ENCODE measurements around the gene APPL1. TPM values are rescaled to one million over a fixed set of nuclear protein-coding genes. Genes with fewer than 3 reads are reported as not detected.
A peak's percentile ranks its signal among the peaks of the same experiment; 100 is the strongest.

Gene APPL1, protein sequence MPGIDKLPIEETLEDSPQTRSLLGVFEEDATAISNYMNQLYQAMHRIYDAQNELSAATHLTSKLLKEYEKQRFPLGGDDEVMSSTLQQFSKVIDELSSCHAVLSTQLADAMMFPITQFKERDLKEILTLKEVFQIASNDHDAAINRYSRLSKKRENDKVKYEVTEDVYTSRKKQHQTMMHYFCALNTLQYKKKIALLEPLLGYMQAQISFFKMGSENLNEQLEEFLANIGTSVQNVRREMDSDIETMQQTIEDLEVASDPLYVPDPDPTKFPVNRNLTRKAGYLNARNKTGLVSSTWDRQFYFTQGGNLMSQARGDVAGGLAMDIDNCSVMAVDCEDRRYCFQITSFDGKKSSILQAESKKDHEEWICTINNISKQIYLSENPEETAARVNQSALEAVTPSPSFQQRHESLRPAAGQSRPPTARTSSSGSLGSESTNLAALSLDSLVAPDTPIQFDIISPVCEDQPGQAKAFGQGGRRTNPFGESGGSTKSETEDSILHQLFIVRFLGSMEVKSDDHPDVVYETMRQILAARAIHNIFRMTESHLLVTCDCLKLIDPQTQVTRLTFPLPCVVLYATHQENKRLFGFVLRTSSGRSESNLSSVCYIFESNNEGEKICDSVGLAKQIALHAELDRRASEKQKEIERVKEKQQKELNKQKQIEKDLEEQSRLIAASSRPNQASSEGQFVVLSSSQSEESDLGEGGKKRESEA
- total RNA-seq, result 38.7 and 47.7 TPM in 2 replicates

DNA sequence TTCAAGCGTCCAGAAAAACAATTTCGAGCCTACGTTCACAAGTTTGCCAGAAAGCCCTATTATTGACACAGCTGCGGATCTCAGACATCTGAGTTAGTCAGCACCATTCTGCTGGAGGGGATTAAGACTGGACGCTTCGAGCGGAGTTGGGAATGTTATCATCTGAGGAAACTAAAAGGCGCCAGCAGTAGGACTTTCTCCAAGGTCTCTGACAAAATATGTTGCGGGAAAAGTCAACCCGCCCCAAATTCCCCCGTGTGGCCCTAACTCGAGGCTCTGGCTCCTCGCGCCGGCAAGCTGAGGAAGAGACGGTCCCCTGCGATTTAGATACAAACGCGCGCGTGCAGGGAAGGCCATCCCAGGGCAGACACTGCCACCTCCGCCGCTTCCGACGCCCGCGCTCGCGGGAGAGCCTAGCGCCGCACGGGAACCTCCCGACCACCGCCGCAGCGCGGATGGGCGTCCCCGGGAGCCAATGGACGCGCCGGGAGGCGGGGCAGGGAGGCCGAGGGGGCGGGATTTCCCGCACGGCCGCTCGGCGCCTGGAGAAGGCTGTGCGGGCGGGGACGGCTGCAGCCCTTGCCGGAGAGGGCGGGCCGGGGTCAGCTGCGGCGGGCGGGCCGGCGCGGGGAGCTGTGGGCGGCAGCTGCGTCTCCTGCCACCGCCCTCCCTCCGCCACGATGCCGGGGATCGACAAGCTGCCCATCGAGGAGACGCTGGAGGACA is at the start of gene APPL1:
APPL1 (plus strand) TSS at position 526 of the 726 bp plus-strand sequence; CDS start at position 681, 155 bp downstream.
- DNase-seq (ENCODE audit: low read depth), result peak; percentile 64

DNA sequence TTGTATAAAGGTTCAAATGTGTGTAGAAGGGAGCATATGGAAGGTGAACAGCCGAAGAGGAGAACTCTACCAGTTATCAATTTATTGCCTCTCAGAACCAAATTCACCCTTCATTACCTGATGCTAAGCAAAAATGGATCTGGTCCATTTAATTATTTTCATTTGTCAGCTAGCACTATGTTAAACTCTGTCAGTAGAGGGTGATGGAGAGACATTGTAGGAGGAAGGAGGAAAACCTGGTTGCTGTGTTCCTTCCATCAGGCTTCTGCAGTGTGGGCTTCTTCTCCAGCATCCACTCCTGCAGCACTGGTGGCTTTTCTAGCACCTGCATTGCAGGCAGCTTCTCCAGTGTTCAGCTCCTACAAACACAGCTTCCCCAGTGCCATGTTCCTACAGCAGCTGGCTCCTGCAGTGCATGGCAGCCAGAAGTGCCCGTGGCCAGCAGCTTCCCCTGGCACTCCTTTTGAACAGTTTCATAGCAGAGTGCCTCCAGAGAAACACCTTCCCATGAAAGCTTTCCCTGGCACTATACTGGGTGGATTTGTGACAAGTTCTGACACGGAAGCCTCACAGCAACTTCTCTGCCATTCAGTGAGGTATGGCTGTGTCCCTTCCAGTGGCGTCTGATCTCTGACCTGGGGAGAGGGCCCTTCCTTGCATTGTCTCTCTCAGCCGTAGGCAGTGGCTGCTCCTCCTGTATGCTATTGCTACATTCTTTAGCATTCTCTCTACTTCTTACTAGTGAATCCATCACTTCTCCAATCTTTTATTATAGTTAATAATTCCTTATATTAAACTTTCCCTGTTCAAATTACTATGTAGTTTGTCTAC is 47.7 kb upstream of the APPL1 start:
- DNase-seq (ENCODE audit: low read depth), result peak; percentile 57

DNA sequence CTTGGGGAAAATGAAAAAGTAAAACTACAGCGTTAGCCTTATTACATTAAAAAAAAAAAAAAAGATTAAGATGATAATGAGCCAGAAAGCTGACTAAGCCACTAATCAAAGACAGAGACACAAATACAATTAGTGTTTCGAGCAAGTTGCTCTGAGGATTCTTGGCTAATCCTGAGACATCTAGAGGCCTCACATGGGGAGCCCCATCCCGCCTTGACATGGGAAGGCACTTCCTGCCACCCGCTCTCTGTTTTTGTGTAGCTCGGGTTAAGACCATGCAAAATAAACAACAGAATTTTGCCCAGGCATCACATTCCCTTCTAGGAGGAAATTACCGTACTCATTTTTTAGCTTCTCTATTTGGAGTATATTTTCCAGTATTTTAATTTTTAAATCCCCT is 43.0 kb upstream of the APPL1 start:
- no peak for DNase-seq (ENCODE audit: low read depth)

GRCh38 chr3:57192028-57192427 is 35.5 kb upstream of the APPL1 start:
- DNase-seq (ENCODE audit: low read depth), result no peak

DNA sequence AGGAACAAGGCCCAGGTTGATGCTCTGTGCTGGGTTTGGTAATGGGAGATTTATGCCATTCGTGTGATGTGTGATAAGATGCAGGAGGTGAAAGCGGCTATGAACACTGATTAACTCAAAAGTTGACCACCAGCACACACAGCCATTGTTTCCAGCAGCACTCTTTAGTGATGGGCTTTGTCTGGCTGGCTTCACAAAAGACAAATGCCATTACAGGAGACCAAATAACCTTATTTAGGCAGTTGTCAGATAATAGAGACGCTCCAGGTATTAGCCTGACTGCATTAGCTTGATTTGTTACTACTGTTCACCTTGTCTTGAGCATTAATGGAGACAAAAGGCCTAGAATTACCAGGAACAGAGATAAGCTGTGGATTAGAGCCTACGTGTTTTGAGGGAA is 32.9 kb upstream of the APPL1 start:
- no peak for DNase-seq (ENCODE audit: low read depth)

DNA sequence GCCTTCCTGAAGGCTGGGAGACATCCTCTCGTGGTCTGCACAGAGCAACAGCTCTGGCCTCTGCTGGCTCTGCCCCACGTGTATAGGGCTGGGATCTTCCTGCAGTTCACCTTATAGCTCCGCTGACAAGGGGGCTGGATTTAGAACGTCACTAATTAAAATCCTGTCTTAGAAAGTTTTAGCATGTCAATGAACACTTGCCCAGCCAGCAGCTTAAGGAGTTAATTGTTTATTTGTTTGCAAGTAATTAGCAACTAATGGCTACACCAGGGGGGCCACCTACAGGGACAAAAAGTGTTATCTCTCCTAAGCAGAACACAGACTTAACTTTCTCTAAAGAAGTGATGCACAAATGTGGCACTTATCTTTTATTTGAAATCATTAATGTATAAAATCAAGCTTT is 27.6 kb upstream of the APPL1 start, which contains the start of gene HESX1:
HESX1 (minus strand) TSS at position 84 of the 403 bp plus-strand sequence; CDS start at position 24, 60 bp downstream.
- DNase-seq (ENCODE audit: low read depth), result no peak

- DNase-seq (ENCODE audit: low read depth), result no peak
Observed at GRCh38 chr3:57206423-57206822, 21.1 kb upstream of the APPL1 start.

GRCh38 chr3:57221883-57222282 is 5.6 kb upstream of the APPL1 start:
- no peak for DNase-seq (ENCODE audit: low read depth)

DNA sequence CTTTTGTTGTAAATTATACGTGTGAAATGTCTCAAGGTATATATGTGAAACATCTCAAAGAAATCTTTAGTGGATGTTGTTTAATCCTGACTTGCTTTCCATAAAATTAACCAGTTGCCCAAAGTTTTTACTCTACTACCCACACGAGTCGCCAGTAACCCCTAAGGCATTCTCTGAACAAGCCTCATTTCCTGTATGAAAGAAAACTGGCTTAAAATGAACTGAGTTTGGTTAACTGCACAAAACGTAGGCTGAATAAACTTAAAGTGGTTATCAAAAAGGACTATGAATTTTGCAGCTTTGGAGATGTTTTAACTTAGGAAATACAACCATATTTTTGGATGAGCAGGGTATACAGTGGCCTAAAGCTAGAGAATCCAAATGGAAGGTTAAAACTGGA is 2.7 kb upstream of the APPL1 start:
- no peak for DNase-seq (ENCODE audit: low read depth)

DNA sequence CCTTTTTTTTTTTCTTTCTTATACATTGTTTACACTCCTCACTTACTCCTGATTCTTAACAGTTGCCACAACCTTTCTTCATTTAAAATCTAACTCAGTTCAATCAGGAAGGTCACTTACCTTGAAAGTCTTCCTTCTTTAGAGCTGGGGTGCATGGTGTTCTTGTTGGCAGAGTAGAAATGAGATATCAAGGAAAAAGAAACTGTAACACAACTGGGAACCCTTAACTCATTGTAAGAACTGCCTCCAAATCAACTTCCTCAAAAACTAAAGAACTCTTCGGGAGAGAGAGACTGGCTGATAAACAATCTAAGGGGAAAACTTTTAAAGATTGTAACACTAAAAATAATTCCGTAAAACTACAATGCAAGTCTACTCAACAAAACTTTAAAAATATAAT is 1.4 kb upstream of the APPL1 start:
- no peak for DNase-seq (ENCODE audit: low read depth)

DNA sequence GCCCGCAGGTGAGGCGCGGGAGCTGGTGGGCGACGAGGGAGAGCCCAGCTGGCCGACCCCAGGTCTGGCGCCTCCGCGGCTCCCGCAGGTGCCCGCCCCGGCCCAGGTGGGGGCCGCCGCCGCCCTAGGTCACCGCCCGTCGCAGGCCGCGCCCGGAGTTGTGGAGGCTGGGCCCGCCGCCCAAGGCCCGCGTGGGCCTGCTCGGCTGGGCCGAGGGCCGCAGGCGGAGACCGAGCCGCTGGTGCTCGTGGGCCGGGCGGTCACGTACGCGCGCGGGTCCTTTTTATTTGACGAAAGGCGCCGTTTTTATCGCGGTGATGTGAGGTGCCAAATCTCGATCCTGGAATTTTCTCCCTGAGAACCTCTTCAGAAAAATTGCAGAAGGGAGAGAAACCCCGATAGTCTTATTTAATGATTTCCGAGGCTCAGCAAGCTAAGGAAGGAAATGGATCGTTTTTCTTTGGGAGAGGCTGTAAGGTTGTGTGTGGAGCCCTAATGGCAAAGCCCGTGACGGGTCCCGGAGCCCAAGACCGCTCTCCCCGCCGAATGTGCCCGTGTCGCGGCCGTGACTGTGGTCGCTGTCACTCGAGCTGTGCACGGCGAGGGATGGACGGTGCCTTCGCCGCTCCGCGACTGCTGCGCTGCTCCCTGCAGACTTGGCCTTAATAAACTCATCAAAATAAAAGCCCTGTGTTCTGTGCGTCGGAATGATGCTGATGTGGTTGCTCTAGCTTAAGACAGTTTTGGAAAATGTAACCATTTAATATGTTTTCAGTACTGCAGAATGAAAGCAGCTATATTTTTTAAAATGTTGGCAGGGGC is 612 bp downstream of the APPL1 start:
- peak; percentile 42 for DNase-seq (ENCODE audit: low read depth)

DNA sequence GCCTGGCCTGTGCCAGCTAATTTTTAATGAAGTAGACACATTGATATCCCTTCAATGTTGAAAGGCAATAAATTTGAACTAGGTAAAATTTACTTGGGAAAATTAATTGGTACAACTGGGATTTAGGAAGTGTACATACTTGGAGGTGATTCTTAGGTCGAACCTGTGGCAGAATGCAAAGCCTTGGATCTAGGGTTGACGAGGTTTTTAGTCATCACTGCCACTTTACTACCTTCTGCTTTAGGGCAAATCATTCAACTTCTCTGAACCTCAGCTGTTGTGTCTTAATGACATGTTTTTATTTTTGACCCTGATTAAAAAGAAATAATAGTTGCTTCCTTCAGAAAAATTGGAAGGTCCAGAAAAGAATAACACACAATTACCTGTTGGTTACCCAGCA is 2.5 kb downstream of the APPL1 start:
- DNase-seq (ENCODE audit: low read depth), result peak; percentile 36

GRCh38 chr3:57233799-57234198 is 6.3 kb downstream of the APPL1 start:
- DNase-seq (ENCODE audit: low read depth), result no peak

GRCh38 chr3:57234613-57235575 is 7.4 kb downstream of the APPL1 start:
- DNase-seq (ENCODE audit: low read depth), result no peak

- DNase-seq (ENCODE audit: low read depth), result no peak
Observed at GRCh38 chr3:57244946-57245345, 17.4 kb downstream of the APPL1 start.

- DNase-seq (ENCODE audit: low read depth), result no peak
Observed at GRCh38 chr3:57252404-57252803, 24.9 kb downstream of the APPL1 start.

DNA sequence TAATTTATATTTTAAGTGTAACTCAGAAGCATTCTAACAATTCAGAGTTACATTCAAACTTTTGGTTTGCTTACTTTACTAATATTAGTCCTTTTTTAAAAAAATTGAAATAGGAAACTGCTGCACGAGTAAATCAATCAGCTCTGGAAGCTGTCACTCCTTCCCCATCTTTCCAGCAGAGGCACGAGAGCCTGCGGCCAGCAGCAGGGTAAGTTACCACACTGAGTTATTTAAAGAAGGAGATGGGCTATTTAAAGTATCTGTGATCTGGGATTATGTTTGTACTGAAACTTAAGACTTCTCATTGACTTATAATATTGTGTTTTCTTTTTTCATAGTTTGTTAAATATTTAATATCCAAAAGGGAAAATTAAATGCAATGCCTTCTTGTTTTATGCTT is 29.3 kb downstream of the APPL1 start:
- no peak for DNase-seq (ENCODE audit: low read depth)

GRCh38 chr3:57257678-57258077 is 30.1 kb downstream of the APPL1 start:
- DNase-seq (ENCODE audit: low read depth), result no peak

- DNase-seq (ENCODE audit: low read depth), result no peak
Observed at GRCh38 chr3:57261119-57261518, 33.6 kb downstream of the APPL1 start.
